G401.6 (cell line): ENCODE data around the gene G6PC3.

Experiments used
- FAIRE-seq: peaks from 2 replicates; lab custom pipeline; 2012; peaks lifted over from hg19 to GRCh38; lab: Jason Lieb, UNC

Gene G6PC3

DNA sequence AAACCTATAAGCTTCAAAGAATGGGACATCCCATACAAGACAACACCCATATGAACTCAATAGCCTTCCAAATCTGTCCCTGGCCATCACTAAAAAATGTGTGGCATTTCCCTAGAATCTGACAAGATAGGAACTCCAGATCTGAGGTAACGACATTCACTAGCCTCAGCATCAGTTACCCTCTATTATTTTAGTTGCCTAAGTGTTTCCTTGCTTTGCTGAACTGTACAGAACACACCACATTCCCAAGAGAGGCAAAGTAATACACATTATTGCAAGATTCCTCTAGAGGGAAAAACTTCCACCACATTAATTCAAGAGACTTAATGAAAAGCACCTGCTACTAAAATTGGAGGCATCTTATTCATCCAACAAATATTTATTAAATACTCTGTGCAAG, 9.1 kb upstream of the G6PC3 start:
- no peak for FAIRE-seq

DNA sequence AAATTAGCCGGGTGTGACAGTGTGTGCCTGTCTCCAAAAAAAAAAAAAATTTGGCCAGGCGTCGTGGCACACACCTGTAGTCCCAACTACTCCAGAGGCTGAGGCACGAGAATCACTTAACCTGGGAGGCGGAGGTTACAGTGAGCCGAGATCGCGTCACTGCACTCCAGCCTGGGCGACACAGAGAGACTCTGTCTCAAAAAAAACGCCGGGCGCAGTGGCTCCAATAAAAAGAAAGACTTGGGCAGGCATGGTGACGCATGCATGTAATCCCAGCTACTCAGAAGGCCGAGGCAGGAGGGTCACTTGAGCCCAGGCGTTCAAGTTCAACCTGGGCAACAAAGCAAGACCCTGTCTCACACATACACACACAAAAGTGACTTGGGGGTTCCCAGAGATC, 7.7 kb upstream of the G6PC3 start:
- FAIRE-seq = no peak

- FAIRE-seq = no peak
These were observed 6.6 kb upstream of the G6PC3 start for GRCh38 chr17:44063704-44064639.

DNA sequence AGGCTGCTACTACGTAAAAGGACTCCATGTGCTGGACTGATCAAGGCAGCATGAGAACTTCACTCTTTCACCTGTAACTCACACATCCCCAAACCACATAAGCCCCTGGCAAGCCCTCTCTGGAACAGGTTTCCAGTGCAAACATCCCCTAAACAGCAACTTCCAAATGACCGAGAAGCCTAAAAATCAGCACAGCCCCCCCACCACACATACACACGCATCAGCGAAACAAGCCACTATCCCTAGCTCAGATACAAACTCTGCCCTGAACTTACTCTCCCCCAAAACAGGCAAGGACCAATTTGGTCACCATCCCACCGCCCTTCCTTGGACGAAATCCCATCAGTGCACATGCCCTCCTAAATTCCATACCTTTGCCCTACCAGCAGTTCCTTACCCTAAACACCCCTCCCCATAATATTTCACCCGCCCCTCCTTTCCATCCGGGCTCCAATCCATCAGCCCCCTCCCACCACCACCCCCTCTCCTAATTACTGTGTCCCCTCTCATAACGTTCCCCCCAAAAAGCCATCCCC, 4.8 kb upstream of the G6PC3 start:
- no peak for FAIRE-seq

- no peak for FAIRE-seq
These were observed 4.2 kb upstream of the G6PC3 start, which contains the start of gene LSM12 for GRCh38 chr17:44066204-44066930. LSM12 (minus strand) TSS chr17:44066671; CDS start chr17:44066587, 84 bp downstream.

DNA sequence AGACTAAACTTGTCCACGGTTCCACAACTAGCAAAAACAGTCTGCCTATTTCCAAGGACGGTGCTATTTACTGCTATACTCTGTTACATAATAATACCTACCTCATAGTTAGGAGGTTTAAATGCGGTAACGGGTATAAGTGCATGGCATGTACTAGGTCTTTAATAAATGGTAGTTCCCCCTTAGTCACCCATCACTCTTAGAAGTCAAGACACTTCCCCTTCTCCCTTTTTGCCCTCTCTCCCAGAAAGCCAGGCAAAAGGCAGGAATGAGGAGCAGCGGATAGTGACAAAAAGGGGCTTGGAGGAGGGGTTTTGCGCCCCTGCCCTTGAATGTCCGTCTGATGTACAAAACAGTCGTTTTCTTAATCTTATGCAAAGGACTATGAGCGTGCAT, 3.0 kb upstream of the G6PC3 start:
- no peak for FAIRE-seq

- FAIRE-seq = no peak
These were observed 521 bp upstream of the G6PC3 start for GRCh38 chr17:44069974-44070454.

DNA sequence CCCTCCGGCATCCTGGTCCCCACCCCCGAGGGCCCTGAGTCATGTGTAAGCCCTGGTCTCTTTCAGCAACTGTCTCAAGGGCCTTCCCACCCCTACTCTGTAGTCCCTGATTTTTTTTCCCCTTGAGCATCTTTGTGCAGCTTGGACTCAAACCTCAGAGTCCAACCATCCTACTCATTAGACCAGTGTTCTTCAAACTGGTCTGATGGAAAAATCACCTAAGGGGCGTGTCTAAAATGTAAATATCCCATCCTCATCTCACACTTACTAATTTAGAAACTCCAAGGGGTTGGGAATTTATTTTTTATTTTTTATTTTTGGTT, 624 bp downstream of the G6PC3 start:
- no peak for FAIRE-seq

DNA sequence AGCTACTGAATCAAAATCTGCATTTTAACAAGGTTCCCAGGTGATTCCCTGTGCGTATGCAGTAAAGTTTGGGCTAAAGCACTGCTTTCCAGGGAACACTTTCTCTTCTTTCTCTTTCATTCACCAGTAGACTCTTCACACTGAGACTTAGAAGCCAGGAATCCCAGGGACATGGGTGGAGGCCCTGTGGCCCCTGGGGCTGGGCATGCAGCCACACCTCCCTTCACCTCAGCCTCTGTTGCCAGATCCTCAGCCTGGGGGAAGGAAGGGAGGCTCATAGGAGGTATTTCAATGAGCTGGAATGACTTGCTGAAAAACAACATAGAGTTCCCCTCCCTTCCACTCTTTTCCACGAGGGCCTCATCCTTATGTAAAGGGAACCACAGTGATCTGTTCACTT, 1.2 kb downstream of the G6PC3 start:
- no peak for FAIRE-seq

DNA sequence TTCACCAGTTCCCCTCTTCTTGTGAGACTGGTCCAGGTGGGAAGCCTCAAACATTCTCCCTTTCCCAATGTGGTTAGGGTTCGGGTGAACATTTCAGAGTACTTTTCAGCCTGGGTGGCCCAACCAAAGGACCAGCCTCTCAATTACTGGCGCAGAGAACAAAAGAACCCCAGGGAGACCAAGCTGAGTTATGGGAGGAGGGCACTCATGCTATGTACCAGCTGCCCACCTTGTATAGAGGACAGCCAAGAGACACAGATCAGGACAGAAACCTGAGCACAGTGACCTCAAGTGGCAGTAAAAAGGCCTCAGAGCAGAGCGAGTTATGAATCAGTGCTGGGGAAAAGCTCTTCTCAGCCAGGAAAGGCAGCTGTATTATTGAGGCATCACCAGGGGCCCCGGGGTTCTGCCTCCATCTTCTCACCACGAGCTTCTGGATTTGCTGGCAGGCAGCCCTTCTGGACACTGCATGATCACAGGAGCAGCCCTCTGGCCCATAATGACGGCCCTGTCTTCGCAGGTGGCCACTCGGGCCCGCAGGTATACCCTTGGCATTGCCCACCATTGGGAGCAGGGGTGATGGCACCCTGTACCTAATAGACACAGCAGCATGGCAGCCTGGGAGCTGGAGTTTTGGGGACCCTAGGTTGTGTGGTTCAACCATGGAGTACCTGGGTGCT, 3.8 kb downstream of the G6PC3 start:
- FAIRE-seq = no peak

DNA sequence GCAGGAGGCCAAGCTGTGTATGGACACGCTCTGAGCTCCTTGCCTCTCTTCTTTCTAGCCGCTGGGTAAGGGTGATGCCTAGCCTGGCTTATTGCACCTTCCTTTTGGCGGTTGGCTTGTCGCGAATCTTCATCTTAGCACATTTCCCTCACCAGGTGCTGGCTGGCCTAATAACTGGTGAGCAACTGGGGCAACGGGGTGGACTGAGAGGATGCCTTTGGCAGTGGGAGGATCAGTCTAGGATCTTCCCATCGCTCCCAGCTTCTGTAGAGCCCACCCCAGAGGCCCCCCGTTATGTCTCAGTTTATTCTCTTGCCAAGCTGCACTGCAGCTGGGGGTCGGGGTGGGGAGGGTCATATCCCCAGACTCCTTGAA, 4.4 kb downstream of the G6PC3 start:
- FAIRE-seq = no peak

DNA sequence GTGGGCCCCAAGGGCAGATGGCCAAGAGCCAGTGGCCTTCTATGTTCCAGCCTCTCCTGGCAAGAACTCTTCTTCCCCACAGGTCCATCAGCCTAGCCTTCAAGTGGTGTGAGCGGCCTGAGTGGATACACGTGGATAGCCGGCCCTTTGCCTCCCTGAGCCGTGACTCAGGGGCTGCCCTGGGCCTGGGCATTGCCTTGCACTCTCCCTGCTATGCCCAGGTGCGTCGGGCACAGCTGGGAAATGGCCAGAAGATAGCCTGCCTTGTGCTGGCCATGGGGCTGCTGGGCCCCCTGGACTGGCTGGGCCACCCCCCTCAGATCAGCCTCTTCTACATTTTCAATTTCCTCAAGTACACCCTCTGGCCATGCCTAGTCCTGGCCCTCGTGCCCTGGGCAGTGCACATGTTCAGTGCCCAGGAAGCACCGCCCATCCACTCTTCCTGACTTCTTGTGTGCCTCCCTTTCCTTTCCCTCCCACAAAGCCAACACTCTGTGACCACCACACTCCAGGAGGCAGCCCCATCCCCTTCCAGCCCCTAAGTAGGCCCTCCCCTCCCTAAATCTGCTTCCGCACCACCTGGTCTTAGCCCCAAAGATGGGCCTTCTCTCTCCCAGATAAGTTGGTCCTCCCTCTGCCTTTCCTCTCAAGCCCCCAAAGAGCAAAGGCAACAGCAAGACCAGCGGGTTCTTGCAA, 5.2 kb downstream of the G6PC3 start:
- FAIRE-seq = no peak

DNA sequence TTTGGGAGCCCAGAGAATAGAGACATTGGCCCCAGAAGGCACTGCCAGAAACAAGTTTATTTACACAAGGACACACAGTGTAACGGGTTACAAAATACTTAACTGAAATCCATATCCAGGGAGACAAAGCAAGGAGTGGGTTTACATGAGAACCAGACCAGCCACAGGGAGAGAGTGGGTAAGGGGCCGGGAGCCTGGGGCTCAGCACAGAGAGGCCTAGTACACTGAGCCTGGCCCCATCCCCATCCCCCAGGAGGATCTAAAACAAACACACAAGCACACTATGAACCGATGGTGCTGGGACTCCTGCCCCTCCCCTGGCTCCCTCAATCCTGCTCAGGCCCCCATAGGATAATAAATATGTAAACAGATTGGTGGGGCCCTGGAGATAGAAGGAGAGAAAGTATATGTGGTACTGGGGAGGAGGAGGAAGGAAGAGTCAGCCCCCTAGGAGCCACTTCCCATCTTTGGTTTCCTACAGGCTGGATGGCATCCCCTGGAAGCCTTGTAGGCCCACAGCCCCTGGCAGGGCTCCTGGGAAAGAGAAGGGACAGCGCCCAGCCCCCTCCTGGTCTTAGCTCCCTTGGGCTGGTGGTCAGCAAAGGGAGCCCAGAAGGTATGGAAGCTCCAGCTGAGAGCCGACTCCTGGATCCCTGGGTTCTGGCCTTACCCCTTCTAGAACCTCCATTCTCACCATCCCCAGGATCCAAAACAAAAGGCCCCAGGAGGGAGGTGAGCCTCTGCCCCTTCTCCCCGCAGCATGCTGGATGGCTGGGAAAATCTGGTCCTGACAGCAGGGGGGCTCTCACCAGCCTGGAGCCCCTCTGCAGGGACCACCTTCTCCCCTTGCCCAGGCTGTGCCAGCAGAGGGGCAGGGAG, 6.4 kb downstream of the G6PC3 start:
- no peak for FAIRE-seq

GRCh38 chr17:44077595-44077909, 7.0 kb downstream of the G6PC3 start:
- no peak for FAIRE-seq

DNA sequence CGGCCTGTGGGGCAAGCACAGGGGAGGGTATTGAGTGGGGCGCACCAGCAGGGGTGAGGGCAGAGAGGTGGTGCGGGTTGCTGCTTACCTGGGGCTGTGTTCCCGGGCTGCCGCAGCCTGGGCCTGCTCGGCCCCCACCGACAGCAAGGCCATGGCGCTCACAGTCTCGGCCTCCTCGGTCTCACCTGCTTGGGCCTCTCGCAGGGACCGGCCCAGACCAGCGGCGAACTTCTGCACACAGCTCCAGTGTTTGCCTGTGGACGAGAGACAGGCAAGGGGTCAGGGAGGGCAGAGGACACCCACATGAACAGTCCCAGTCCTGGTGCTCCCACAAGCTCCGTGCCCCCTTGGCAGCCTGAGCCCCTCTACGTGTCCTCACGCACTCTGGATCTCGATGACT, 7.9 kb downstream of the G6PC3 start:
- no peak for FAIRE-seq

DNA sequence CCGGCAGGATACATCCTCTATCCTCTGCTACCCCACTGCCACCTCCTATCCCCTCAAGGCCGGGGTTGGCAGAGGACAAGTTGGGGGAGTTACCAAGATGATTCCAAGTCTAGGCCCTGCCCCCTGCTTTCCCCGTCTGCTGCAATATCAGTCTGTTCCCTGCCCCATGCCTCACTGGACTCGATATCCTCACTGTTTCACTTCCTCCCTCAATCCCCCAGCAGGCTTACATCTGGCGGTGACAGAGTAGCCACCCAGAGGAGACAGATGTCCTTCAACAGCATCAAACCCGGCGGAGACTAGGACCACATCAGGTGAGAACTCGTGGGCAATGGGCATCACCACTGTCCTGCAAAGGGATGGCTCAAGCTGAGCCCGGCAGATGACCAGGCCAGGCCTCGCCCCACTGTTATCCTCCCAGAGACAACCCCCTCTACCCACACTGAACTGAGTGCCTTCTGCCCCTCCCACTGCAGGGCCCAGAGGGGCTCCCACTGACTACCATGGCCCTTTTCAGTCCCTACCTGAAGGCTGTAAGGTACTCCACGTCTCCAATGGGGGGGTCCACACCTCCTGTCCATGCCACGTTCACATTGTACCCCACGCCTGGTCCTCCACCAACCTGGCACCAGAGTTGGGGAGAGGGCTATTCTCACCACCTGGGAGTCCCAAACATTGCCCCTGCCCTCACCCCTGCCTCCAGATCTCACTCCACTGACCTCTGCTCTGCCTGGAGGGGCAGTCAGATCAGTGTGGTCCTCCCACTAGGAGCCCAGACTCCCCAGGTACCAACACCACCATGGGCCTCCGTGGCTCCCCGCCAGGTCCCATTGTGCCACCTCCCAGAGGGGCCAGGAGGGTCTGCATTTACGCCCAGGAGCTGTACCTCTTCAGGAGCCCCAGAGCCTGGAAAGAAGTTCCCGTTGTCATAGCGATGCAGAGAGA, 9.6 kb downstream of the G6PC3 start:
- no peak for FAIRE-seq

- FAIRE-seq = no peak
These were observed 11.1 kb downstream of the G6PC3 start for GRCh38 chr17:44081681-44082080.

DNA sequence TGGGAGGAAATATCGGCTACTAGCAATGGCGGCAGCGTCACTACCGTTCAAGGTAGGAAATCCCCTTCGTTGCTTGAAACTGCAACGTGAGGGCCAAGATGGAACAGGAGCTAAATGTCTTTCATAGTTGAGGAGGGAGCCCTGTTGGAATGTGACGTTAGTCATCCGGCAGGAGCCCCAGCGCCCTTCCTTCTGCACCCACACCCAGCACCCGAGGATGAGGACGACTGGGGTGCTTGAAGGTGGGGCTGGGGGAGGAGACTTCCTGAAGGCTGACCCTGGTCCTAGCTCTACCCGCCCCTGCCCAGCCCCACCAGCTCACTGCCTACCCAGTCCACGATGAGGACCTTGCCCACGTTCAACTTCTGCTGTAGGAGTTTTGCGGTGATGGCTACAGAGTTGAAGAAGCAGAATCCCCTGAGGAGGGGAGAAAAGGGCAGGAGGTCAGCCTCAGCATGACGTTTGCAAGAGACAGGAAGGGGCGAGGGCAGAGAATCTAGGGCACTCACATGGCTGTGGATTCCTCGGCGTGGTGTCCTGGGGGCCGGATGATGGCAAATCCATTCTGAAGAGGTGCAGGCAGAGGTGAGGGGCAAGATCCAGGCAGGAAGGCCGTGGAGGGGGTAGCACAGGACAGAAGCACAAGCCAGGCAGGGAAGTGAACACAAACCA, 11.9 kb downstream of the G6PC3 start:
- FAIRE-seq = no peak

- no peak for FAIRE-seq
These were observed 12.8 kb downstream of the G6PC3 start for GRCh38 chr17:44083250-44083849.
